HT-29 (cell line): Measurements from ENCODE around the gene ZNF438. TPM values are rescaled to one million over a fixed set of nuclear protein-coding genes. Genes with fewer than 3 reads are reported as not detected.
"Not testable (repeated sequence)": the region's sequence is repeated elsewhere in the genome, so short reads cannot be mapped to it uniquely, and the experiment has no call there.

Experiments used
- DNase-seq: peaks from one replicate; pipeline ENCODE4 v3.0.0-alpha.2; 2015; ENCODE audit warnings: low spot score
- total RNA-seq: library from RNA; depleted of rRNA; stranded (reverse); fragments of >200 nt; shearing (Covaris generic); gene quantifications from 2 replicates; pipeline ENCODE4 v1.2.3, GENCODE V29; 2014

The ZNF438 gene
- total RNA-seq, 1 experiment from 2014 or later = 1.2 TPM

DNA sequence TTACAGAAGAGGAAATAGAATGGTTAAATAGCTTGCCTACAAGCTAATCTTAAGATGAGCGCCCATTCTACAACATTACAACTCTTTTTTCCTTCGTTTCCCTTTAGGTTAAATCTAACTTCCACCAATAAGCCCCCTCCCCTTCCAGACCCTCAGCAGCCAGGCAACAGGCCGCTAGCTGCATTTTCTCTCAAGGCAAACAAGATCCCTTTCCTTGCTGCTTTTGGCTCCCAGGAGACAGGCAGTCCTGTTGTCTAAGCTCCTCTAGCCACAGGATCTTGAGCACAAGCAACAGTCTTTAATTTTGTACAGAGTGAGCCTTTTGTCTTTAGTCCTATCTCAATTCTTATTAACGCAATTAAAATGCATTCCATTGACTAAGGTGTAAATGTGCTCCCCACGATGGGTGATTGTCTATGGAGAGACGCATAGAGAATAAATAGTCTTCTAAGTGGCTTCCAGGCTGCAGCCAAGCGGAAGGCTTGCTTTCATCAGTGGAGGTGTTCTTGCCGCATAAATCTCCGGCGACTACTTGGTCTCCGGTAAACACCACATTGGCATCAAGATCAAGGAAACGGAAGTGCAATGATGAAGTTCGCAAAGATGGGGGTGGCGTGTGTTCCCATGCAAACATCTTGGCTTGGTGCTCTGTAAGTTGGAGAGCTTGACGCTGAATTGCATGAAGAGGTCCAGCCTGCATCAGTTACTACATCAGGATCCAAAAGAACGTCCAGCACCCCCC is 220.2 kb downstream of the ZNF438 start:
- DNase-seq = no peak

DNA sequence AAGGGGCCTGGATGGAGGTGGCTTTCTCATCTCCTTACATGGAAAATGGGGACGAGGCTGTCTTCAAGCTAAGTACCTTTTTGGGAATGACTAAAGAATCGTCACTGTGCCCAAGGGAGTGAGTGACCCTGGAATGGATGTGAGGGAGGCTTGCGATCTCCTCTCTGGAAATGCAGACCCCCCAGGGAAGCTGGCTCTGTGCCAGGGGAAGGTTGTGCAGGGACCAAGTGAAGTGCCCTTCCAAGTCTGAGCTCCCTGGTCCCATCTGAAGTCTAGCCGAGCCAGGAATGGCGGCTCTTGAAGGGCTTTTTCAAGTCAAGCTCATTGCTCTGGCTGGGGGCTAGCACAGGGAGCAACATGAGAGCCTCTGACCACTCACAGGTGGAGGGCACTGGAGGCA is 221.2 kb downstream of the ZNF438 start:
- DNase-seq = no peak

DNA sequence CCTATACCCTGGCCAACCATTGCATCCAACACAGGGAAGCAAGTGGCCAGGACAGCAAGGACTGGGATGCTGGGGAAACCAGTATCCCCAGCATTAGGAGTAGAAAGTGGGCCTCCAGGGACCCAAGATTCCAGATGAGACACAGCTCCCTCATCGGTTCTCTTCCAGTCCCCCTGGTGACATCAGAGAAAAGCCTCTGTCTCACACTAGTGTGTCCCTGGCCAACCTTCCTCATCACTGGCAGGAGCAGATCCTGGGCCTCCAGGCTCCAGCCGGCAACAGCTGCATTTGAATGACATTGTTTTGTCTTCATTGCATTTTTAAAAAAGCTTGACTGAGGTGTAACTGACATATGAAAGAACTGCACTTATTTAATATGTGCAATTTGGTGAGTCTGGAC is 224.8 kb downstream of the ZNF438 start:
- DNase-seq = no peak

DNA sequence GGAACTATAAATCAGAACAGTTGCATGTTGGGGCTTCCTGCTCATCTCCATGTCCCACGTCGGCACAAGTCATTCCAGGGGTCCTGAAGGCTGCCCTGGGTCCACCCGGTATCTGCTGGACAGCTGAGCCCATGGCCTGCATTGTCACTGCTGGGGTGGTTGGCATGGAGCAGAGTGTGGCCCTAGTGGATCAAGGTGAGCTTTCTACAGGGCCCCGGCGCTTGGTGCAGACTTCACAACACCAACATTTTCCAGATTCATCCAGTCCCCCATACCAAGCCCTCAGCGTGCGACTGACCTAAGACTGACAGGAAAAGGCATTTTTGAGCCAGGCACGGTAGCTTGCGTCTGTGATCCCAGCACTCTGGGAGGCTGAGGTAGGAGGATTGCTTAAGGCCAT is 226.6 kb downstream of the ZNF438 start:
- no peak for DNase-seq

DNA sequence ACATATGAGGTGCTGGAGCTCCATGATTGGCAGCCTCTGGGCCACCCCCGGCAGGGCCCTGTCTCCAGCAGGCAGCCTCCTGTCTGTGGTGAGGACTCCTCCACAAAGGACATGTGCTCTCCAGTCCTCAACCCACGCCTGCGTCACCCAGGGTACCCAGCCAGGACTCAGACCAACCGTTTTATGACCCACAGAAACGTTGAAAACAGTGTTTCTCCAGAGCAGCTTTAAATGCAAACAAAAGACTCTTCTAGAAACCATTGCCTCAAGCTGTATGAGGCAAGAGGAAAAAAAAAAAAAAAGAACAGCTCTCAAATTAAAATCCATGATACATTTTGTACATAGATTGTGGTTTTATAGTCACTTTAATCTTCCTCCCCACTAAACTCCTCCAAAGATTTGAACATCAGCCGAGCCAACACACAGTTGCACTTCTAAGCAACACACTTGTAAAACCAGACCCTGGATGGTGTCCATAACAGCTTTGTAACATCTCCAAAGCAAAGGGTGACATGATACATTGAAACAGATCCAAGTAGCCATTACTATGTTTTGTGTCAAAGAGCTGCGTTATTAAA is 227.1 kb downstream of the ZNF438 start:
- no peak for DNase-seq

DNA sequence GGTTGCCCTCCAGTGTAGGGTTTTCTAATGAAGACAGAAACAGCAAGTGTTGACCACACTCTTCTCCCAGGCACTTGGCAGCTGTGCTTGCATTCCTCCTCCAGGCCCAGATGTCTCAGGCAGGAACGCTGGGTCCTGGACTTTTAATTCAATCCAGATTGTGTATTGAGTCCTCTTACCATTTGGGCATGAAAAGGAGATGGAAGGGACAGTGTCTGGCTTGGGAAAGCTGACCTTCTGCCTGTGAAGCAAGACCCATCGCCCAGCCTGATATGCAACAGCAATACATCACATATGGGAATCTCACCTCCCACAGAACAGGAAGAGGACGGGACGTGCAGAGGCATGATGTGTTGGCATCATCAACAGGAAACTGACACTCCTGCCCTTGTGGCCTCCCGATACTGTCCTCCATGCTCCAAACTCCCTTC is 227.8 kb downstream of the ZNF438 start:
- DNase-seq = no peak

DNA sequence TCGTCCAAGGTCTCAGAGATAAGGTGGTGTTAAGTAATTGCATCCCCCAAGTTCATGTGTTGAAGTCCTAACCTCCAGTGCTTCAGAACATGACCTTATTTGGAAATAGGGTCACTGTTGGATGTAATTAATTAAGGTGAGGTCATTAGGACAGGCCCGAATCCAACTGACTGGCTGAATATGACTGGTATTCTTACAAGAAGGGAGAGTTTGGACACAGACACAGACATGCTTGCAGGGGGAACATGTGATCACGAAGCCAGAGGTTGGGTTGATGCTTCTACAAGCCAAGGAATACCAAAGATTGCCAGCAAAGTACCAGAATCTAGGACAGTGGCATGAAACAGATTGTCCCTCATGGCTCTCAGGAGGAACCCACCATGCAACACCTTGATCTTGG is 228.6 kb downstream of the ZNF438 start:
- no peak for DNase-seq

DNA sequence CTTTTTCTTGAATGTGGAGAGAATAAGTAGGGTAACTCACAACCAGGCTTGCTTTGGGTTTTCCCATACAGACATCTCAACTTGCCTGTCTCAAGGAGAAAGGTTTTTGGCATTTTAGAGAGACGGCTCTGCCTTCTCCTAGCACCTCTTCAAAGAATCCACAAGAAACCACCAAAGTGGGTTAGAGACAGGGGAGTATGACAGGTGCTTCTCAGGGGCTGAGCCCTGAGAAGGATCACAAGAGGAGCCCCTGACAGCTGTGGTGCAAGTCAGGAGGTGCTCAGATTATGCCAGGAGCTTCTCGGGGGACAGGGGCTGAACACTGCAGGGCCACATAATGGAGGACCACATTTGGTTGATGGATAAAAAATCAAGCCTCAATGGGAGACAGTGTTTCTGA is 231.3 kb downstream of the ZNF438 start:
- no peak for DNase-seq

DNA sequence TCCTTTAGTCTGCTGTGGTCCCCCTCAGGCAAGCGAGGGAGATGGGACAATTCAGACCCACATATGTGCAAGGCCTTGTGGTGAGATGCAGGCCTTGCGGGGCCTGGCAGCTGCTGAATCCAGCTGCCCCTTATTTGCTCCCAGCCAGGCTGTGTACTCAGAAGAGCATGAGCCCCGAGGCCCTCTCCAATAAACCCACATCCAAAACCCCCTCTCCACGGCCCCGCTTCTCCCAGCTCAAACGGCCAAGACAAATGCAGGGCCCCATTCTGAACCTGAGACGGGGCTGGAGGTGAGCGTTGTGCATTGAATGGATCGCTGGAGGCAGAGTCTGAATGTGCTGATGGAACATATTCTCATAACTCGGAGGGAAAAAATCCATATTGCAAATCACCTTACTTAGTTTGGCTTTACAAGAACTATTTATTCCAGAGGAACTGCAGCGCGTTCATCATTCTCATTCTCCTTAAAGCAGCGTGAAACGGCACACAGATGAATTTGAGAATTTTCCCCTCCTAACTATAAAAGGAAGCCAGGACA is 232.9 kb downstream of the ZNF438 start:
- no peak for DNase-seq

DNA sequence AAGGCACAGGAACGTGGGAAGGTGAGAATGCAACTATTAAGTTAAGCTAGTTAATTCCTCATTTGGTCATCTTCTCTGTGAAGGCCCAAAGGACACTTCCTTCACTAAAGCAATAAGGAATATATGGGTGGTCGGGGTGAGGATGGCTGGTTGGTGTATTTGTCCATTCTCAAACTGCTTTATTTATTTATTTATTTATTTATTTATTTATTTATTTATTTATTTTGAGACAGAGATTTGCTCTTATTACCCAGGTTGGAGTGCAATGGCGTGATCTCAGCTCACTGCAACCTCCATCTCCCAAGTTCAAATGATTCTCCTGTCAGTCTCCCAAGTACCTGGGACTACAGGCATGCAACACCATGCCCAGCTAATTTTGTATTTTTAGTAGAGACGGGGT is 236.6 kb downstream of the ZNF438 start:
- not testable (repeated sequence) for DNase-seq
